ENCODE measurements around the gene CMTR1.
"Not testable (repeated sequence)": the region's sequence is repeated elsewhere in the genome, so short reads cannot be mapped to it uniquely, and the experiment has no call there.

The CMTR1 gene, protein sequence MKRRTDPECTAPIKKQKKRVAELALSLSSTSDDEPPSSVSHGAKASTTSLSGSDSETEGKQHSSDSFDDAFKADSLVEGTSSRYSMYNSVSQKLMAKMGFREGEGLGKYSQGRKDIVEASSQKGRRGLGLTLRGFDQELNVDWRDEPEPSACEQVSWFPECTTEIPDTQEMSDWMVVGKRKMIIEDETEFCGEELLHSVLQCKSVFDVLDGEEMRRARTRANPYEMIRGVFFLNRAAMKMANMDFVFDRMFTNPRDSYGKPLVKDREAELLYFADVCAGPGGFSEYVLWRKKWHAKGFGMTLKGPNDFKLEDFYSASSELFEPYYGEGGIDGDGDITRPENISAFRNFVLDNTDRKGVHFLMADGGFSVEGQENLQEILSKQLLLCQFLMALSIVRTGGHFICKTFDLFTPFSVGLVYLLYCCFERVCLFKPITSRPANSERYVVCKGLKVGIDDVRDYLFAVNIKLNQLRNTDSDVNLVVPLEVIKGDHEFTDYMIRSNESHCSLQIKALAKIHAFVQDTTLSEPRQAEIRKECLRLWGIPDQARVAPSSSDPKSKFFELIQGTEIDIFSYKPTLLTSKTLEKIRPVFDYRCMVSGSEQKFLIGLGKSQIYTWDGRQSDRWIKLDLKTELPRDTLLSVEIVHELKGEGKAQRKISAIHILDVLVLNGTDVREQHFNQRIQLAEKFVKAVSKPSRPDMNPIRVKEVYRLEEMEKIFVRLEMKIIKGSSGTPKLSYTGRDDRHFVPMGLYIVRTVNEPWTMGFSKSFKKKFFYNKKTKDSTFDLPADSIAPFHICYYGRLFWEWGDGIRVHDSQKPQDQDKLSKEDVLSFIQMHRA

DNA sequence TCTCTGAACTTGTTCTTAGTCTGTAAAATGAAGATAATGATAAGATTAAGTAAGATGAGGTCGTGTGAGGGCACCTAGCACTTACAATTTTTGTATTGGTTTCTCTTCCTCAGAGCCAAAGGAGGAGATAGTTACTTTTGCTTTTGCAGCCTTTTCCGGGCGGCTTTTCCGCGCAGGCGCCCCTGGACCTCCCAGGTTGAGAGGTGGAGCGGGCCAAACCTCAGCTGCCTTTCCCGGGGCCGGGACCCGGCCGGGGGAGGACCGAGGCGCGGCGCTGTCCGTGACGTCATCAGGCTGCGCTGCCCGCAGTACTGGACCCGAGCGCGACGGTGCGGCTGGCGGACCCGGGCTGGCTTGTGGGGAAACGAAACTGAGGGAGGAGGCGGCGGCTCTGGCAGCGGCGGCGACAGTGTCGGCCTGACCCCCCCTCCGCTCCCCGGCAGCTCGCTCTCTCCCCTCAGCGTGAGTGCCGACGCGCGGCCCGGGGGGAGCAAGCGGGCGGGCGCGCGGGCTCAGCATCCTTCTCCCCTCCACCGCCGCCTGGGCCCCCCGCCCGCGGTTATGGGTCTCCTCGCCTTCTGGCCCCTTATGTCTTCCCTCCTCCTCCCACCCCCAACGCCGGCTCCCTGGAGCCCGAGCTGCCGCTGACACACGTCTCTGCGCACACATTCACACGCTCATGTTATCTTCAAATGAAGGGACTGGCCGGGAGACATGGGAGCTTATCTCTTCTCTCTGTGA, at the start of gene CMTR1:
Gene CMTR1, plus strand, starts transcription at position 306 of the 741 bp plus-strand sequence. CDS start 2,409 bp downstream, outside the sequence.
- peak; percentile 98 for DNase-seq

DNA sequence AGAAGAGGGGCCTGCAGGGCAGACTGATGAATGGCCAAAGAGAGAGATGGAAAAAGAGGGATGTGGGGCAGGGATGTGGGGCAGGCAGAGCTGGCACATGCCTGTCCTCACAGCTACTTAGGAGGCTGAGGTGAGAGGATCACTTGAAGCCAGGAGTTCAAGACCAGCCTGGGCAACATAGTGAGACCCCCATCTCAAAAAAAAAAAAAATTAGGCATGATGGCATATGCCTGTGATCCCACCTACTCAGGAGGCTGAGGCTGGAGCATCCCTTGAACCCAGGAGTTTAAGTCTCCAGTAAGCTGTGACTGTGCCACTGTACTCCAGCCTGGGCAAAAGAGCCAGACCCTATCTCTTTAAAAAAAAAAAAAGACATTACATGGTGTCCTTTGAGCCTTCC, 44.4 kb upstream of the CMTR1 start:
- DNase-seq, result no peak

DNA sequence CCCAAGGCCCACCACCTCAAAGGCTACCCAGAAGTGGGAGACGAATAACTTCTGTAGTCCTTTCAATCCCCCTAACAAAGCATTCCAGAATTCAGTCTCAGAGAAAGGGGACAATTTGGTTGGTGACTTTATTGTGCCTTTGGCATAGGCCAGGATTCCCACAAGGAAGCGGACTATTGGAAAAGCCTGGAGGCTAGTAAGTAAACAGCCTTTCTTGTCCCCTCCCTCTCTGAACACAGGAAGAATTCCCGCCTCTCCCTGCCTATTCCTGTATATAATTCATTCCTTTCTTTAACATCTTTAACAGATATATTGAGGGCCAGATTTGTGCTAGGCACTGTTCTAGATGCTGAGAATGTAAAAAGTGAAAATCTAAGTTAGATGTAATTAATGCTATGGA, 43.2 kb upstream of the CMTR1 start:
- DNase-seq, result no peak

DNA sequence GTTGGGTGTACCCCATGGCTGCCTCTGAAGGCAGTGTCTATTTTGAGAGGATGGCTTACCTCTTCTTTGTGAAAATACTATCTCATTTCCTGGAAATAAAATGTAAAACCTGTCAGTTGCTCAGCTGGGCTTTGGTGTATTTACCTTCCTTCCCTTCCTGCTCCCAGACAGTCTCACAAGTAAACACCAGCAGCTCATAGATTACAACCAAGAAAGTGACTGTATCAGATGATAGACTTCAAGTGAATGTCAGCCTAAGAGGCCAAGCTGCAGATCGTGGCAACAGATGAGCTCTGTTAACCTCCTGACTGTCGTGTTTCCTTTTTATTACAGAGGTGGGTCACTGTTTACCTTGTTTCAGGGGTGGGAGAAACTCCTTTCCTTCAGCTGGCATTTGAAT, 41.9 kb upstream of the CMTR1 start:
- no peak for DNase-seq

DNA sequence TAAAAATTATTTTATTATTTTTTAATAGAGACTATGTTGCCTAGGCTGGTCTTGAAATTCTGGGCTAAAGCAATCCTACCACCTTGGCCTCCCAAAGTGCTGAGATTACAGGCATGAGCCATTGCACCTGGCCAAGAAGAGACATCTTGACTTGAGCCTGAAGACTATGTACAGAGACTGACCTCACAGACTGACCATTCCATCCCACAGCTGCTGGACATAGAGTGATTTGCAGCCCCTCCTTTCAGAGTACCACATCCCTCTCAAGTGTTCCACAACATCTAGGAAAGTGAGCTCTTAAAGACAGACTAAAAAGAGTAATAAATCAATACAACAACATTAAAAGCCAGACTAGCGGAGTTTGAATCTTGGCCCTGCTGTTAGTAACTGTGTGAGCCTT, 40.2 kb upstream of the CMTR1 start:
- DNase-seq, result no peak

DNA sequence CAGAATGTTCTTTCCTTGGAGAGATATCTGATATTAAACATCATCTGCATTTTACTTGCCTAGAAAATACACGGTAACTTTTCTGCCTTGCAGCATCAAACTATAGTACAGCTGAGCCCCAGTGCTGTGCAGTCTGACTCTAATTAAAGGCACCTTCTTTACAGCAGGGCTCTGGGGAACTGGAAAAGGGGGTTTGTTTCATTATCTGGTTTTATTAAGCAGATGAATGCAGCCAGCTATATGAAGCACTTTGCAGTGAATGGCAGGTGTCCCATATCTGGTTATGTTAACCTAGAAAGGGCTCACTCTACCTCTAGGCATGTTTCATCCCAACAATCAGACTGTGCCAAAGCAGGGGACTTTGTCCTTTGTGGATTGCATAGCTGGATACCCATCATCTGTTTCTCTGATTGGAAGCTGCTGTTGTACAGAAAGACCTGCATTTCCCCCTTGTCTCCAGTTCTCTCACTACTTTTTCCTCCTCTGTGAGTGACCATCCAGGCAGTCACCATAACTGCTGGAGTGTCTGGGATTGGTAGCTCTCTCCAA, 39.6 kb upstream of the CMTR1 start:
- no peak for DNase-seq

DNA sequence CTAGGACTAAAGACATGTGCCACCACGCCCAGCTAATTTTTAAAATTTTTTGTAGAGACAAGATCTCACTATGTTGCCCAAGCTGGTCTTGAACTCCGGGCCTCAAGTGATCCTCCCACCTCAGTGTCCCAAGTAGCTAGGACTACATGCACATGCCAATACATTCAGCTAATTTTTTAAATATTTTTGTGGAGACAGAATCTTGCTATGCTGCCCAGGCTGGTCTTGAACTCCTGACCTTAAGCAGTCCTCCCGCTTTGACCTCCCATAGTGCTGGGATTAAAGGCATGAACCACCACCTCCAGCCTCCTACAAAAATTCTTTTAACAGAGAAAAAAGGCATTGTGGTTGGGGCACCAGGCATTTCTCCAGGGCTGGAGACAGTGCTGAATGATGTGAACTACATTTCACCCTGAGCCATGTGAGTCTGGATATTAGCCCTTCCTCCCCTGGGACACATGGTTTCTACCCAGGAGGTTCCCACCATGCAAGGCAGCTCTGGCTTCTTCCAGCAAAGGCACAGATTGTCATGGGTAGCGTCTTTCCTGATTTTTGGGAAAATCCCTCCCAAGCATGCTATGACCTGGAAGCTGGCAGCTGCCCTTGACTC, 36.3 kb upstream of the CMTR1 start:
- no peak for DNase-seq

DNA sequence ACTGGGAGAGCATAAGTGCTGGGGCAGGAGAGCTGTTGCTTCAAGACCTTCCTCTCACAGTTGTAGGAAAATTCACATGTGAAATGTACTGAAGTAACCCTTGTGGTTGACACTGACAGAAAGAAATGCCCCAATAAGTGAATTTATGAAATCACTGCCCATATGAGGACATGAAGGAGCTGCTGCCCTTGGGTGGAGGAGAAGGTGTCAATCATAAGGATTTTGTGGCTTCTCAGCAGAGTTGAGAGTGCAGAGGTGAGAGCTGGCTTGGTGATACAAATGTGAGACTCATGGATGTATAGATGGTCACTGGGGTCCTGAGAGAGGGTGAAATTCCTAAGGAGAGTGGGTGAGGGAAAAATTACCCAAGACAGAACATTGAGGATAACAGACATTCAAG, 33.9 kb upstream of the CMTR1 start:
- DNase-seq, result no peak

DNA sequence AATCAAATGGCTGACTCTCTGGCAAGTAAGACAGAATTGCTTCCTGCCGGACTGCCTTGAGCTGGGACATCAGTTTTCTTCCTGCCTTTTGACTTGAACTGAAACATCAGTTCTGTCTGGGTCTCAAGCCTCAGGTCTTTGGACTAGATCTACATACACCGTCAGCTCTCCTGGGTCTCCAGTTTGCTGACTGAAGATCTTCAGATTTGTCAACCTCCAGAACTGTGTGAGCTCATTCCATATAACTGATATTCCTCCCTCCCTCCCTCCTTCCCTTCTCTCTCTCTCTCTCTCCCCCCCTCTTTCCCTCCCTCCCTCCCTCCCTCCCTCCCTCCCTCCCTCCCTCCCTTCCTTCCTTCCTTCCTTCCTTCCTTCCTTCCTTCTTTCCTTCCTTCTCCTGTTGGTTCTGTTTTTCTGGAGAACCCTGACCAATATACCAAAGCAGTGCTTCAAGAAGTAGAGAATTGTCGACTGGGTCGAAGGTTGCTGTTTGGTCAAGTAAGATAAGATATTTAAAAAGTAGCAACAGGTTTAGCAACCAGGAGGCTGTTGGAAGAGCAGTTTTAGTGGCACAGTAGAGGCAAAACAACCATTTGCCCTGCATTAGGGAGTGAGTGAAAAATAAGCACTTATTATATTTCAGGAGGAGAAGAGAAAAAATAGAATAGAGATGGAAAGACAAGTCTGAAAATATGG, 33.1 kb upstream of the CMTR1 start:
- DNase-seq, result no peak

DNA sequence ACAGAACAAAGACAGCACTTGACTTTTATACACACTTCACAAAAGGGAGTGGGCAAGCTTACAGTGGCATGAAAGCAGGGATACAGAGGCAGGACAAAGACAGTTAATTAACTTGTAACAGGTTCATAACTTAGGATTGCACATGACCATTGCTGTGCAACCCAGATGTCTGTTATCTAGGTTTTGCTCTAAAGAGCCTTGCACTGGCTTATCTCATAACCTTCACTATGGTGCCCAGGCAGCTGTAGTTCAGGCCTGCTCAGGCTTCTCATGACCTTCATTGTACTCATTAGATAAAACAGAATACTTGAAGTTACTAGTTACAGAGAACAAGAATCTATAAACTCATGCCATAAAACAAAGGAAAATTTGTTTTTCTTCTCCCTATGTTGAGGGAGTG, 31.4 kb upstream of the CMTR1 start:
- not testable (repeated sequence) for DNase-seq

DNA sequence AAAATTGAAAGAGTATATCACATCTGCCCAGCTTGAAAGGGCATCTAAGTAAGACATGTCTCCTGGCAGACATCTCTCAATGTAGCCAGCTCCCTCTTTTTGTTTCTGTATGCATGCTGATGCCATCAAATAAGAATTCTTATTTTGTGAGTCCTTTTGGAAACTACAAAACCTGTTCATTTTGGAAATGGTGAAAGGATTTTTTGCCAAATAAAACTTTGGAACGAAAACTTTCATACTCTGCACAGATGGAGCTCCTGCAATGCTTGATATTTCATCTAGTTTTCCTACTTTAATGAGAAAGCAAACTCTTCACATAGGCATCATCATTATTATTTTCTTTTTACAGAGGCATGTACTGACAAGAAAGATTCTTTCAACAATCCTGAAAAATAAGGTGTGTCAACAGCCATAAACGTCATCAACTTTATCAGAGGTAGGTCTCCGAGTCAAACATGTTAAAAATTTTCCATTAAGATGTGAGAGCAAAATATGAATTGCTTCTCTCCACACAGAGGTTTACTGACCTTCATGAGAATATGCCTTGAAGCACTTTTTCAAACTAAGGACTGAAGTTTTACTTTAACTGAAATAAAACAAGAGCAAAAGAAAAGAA, 26.2 kb upstream of the CMTR1 start:
- no peak for DNase-seq

DNA sequence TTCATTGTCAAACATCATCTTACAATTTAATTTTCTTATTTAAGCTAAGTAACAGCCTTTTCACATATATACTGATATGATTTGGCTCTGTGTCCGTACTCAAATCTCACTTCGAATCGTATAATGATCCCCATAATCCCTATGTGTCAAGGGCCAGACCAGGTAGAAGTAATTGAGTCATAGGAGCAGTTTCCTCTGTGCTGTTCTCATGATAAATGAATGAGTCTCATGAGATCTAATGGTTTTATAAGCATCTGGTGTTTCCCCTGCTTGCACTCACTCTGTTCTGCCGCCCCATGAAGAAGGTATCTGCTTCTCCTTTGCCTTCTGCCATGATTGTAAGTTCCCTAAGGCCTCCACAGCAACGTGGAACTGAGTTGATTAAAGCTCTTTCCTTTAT, 25.1 kb upstream of the CMTR1 start:
- DNase-seq, result no peak

DNA sequence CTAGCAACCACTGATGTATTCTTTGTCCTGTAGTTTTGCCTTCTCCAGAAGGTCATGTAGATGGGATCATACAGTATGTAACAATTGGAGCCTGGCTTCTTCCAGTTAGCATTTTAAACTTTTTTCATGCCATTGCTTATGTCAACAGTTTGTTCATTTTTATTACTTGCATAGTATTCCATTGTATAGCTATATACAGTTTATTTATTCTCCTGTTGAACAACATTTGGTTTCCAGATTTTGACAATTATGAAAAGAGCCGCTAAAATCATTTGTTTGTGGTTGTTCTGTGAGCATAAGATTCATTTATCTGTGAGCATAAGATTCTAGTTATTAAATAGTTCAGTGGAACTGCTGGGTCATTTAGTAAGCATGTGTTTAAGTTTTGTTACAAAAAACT, 23.5 kb upstream of the CMTR1 start:
- no peak for DNase-seq

DNA sequence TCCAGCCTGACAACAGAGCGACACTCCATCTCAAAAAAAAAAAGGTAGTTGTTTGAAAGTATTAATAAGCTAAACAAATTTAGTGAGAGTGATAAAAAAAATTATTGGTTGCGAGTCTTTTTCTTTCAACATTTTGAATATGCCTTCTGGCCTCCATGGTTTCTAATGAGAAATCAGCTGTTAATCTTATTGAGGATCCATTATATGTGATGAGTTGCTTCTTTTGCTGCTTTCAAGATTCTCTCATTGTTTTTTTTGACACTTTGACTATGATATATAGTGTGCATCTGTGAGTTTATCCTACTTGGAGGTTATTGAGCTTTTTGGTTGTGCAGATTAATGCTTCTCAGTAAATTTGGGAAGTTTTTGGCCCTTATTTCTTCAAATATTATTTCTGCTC, 15.6 kb upstream of the CMTR1 start:
- no peak for DNase-seq

DNA sequence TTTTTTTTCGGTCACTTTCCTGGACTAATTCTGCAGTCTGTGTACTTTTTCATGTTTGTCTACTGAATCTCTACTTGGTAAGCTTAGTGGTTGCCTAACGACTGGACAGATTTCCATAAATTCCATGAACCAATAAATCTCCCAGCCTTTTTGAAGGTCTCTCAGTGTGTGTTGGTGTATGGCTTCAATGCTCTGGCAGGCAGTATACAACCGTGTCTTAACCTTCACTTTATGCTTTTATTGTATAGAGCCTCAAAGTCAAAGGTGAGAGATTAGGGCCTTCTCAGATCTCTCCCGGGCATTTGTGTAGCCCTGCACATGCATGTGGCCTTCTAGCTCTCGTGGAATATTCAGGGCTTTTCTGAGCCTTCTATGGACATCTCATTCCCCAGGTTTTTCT, 14.3 kb upstream of the CMTR1 start:
- no peak for DNase-seq

DNA sequence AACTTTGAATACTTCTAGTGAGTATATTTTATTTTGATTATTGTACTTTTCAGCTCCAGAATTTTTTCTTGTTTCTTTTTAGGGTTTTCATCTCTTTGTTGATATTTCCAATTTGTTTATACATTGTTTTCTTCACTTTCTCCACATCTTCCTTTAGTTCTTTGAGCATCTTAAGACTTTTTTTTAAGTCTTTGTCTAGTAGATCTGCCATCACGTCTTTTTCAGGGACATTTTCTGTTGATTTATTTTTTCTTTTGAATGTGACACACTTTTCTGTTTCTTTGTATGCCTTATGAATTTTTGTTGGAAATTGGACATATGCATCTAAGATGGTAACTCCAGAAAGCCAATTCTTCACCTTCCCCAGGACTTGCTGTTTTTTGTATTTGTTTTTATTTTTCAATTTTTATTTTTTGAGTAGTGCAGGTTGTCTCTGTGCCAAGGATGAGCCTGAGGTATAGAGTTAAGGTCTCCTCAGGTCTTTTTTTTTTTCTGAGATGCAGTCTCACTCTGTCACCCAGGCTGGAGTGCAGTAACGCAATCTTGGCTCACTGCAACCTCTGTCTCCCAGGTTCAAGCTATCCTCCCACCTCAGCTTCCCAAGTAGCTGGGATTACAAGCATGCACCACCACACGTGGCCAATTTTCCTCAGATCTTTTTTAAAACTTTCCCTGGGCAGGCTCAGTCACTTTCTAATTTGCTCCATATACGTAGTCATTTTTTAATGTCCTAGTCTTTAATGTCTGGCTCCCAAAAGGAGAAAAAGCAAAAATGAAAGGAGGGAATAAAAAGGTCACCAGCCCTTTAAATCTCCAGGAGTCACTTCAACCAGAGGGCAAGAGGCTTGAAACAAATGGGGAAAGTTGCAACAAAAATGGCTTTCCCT, 6.7 kb upstream of the CMTR1 start:
- no peak for DNase-seq

DNA sequence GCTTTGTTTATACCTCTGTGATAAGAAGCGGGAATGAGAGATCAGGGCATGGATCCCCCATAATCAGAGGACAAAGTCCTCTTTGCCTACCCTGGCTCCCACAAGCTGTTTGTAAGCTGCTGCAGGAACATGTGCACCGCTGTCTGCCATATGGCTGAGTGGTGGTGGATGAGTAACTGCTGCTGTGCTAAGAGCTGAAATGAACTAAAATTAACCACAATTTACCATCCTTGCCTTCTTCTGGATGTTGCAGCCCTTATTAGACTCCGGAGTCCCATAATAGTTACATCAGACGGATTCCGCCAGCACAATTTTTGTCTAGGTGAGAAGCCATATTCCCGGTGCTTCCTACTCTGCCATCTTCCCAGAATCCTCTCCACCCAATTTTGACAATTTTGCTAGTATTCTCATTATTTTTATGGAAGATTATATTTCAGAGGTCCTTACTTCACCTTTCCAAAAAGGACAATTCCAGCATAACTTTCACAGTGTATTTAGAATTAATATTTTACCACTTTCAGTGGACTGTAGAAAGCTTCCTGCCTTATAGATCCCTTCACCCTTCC, 6.0 kb upstream of the CMTR1 start:
- DNase-seq, result no peak

DNA sequence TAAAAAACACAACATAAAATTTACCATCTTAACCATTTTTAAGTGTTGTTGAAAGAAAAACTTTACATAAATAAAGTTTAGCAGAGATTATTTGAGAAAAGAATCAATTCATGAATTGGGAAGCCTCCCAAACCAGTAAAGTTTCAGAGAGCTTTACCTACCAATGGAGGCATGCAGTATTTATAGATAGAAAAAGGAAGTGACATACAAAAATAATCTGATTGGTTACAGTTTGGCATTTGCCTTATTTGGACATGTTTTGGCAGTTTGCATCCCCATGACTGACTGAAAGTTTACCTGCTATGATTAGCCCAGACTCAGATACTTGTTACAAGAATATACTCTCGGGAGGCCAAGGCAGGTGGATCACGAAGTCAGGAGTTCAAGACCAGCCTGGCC, 3.7 kb upstream of the CMTR1 start:
- DNase-seq, result no peak

DNA sequence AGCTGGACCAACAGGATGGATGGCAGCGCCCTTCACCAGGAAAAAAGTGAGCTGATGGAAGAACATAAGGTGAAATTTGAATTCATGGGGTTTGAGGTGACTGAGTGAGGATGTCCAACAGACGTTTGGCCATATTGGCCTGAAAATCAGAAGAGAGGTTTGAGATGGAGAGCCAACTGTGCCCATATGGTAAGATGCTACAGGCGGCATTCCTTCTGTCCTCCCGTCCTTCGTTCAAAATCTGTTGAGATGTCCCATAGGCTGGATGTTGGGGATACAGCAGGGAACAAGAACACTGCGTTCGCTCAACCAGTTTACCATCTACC, 468 bp upstream of the CMTR1 start:
- DNase-seq, result no peak

DNA sequence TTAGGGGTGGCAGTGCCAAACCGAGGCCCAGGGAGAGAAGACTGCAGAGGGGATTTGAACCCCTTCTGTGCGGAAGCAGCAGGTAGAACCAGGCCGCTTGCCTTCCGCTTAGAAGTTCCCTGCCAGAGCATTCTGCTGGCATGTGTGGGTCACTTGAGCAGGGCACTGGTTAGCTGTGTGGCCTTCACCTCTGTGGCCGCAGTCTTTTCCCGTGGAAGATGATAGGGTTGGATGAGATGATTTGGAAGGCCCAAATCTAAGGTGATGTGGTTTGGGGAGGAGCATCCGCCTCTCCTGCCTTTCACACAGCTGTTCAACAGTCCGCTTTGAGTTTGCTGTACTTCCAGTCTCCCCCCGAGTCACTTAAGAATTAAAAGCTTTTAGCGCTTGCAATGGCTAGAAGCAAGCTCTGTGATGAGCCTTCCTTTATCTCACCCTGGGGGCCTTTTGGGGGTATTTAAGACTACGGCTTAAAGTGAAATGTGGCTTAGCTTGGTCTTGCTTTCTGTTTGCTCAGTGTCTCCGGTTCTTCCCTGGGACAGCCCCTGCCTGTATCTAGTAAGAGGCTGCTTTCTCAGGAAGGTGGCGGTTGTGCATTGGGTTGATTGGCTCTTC, 743 bp downstream of the CMTR1 start:
- peak; percentile 31 for DNase-seq

Data from activated CD4-positive, alpha-beta T cell treated with anti-CD3 and anti-CD28 coated beads, Interleukin-2, Interleukin-6, amounts not matched to agents 100 ng/mL and 50 ng/mL, durations not matched to agents 16 hours and 8 hours (primary cell).